Measurements from ENCODE around the gene NACA2.

DNA sequence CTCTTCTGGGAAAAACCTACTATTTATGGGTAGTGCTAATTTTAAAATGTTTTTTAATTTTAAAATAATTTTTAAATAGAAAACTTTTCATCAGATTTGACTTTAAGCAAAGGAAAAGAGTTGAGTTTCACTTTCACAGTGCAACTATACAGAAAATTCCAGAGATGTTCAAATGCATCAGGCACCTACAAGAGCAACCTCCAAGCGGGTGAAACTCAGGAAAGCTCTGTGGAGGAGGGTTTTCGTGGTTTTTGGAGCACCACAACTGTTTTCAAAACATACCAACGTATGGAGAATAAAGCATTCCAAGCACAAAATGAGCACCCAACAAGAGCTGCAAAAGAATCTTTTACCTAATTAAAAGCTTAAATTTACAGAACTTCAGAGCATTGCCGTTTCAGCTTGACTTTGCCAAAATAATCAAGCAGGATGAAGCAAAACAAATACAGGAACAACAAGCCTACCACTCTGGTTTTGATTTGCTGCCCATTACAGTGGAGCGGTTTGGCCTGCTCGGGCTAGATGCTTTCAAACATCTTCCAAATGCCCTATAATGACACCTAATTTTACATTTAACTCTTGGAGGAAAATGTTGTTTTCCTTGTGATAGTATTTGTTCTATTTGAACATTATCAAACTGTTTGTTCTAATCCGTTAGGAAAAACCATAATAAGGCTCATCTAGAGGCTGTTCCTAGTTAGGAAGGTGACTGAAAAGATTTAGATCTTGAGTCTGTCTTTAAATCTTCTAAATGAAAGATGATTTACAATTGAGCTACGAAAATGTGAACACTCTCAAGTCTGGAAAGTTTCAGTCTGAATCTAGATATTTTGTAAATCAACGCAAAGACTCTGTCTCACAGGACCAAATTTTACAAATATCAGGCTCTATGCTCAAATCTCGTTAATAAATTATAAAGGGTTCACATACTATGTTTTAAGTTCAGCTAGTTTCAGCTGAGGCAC is 34.5 kb downstream of the NACA2 start:
- TF ChIP-seq, protein P1, sequence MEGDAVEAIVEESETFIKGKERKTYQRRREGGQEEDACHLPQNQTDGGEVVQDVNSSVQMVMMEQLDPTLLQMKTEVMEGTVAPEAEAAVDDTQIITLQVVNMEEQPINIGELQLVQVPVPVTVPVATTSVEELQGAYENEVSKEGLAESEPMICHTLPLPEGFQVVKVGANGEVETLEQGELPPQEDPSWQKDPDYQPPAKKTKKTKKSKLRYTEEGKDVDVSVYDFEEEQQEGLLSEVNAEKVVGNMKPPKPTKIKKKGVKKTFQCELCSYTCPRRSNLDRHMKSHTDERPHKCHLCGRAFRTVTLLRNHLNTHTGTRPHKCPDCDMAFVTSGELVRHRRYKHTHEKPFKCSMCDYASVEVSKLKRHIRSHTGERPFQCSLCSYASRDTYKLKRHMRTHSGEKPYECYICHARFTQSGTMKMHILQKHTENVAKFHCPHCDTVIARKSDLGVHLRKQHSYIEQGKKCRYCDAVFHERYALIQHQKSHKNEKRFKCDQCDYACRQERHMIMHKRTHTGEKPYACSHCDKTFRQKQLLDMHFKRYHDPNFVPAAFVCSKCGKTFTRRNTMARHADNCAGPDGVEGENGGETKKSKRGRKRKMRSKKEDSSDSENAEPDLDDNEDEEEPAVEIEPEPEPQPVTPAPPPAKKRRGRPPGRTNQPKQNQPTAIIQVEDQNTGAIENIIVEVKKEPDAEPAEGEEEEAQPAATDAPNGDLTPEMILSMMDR (conservative IDR thresholded peaks at IDR 0.05; ENCODE audit: low read depth, low read length) = no peak
- no peak for TF ChIP-seq EZH2phosphoT487 (IDR thresholded peaks at IDR 0.05; ENCODE audit: borderline replicate concordance, low read length)
